GM18519 (cell line): ENCODE results near the gene PRR35.

Source experiments
- ATAC-seq: cut with Tn5 transposase; IDR thresholded peaks from one replicate; pipeline ENCODE4 v1.9.1; 2021; ENCODE audit warnings: mild to moderate bottlenecking, moderate library complexity; ENCODE audit not compliant: unreplicated experiment, low FRiP score

The PRR35 gene

GRCh38 chr16:578232-578869, 18.2 kb downstream of the PRR35 start:
- ATAC-seq: no peak

- no peak for ATAC-seq
Observed at GRCh38 chr16:578870-579405, 18.7 kb downstream of the PRR35 start.

GRCh38 chr16:580141-580945, 20.1 kb downstream of the PRR35 start:
- no peak for ATAC-seq

DNA sequence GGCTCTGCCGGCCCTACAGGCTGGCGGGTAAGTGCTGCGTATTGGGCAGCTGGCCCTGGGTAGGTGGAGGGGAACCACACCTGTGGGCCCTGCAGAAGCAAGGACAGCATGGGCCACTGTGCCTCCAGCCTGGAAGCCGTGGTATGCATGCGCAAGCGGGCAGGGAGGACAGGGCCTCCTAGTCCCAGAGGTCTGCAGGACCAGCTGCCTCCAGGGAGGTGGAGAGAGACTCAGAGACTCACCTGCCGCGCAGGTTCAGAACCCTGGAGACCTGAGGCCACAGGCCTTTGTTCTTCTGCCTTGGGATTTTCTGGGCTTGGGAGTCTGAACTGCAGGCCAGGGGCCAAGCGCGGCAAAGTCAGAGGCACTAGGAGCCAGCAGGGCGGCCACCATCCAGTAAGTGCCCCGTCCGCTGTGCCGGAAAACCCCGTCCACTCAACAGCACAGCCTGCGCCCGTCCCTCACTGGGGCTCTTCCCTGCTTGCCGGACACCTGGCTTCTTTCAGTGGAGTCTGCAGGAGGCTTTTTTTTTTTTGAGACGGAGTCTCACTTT, 20.8 kb downstream of the PRR35 start:
- no peak for ATAC-seq

DNA sequence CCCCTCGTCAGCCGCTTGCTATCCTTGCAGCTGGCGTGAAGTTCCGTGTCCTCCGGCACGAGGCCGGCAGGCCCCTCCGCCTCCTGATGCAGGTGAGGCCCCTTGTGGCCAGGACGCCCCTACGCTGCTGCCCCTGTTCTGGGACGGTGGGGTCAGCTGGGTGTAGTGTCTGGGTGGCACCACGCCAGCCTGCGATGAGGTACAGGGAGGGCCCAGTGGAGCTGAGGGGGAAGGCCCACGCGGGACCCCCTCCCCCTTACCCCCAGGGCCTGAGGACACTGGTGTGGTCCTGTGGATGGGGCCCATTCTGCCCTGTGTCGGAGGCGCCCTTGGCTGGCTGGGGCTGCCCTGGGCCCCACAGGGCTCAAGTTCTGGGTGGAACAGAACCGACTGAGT, 22.0 kb downstream of the PRR35 start:
- ATAC-seq: no peak

GRCh38 chr16:582614-583331, 22.6 kb downstream of the PRR35 start:
- no peak for ATAC-seq

- ATAC-seq: no peak
Observed at GRCh38 chr16:583470-583814, 23.2 kb downstream of the PRR35 start.

DNA sequence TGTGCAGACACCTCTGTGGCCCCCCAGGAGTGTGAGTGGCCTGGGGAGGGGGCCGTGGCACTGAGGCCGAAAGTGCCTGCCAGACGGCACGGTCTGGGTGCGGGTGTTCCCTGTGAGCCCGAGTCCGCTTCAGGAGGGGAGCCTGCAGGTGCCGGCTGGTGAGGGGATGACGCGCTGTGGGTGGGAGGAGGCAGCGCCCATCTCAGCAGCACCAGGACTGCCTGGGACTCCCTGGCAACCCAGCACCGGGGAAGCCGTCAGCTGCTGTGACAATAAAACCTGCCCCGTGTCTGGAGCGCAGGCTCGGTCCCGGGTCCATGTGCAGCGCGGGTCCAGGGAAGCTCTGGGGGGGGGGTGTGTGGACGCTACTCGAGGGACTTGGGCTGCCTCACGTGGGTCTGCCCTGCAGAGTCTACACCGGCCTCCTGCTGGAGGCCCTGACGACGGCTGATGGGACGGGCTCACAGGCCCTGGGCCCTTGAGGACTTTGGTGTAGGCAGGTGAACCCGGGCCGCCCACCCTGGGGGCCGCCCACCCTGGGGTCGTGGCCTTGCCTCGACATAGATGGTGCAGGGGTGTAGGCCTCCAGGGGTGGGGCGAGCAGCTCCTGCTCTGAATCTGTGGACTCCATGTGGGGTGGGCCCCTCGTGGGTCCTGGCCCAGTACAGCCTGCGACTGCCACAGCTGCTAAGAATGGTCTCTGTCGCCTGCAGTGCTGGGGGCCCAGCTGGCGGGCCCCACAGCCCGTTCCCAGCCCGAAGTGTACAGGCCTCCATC, 23.8 kb downstream of the PRR35 start:
- ATAC-seq: no peak

GRCh38 chr16:585351-585750, 25.2 kb downstream of the PRR35 start:
- ATAC-seq: no peak

DNA sequence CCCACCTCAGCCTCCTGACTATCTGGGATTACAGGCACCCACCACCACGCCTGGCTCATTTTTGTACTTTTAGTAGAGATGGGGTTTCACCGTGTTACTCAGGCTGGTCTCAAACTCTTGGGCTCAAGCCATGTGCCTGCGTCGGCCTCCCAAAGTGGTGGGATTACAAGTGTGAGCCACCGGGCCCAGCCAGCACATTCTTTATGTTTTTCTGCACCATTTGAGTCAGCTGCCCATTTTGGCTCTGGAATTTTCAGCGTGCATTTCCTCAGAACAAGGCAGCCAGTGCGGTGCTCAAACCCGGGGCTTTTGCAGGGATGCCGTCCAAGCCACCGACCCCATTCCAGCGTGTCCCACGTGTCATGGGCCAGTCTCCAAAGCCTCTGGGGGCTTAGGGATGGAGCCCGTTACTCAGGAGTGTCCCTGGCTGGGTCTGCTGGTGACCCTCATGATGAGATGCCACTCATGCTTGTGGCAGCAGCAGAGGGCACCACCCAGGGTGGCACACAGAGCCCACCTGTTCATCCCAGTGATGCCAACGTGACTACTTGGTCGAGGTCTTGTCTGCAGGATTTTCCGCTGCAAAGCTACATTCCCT, 26.0 kb downstream of the PRR35 start:
- no peak for ATAC-seq

- ATAC-seq: no peak
Observed at GRCh38 chr16:586645-587590, 26.7 kb downstream of the PRR35 start.

- ATAC-seq: peak; percentile 9
Observed at GRCh38 chr16:588639-588888, 28.4 kb downstream of the PRR35 start.

DNA sequence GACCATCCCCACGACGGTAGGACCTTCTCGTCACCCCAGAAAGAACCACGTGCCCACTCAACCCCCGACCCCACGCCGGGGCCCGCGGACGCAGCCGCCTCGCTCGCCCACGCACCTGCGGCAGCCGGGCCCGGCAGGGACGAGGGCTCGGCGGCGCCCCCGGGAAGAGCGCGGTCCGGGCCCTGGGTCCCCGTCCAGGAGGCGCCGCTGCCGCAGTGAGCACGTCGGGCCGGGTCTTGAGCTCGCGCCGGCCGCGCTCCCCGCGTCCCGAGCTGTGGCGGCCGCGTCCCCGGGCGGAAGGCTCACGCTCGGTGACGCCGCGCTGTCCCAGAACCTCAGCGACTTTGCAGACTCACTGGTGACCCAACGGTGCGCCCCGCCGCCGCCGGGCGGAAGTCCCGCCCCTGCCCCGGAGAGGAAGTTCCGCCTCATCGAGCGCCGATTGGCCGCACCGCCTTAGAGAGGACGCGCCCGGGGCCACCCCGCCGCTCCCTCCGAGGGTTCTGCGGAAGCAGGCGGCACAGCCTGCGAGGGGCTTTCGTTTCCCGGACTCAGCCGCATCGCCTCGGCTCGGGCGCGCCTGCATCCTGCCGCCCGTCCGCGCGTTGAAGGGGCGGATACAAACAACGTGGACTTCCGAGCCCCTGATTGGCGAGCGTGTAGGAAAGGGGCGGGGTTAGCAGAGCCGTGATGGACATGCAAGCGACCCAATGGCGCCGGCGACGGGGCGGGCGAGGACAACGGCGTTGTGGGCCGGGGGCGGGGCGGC, 28.9 kb downstream of the PRR35 start:
- ATAC-seq: peak; percentile 42

DNA sequence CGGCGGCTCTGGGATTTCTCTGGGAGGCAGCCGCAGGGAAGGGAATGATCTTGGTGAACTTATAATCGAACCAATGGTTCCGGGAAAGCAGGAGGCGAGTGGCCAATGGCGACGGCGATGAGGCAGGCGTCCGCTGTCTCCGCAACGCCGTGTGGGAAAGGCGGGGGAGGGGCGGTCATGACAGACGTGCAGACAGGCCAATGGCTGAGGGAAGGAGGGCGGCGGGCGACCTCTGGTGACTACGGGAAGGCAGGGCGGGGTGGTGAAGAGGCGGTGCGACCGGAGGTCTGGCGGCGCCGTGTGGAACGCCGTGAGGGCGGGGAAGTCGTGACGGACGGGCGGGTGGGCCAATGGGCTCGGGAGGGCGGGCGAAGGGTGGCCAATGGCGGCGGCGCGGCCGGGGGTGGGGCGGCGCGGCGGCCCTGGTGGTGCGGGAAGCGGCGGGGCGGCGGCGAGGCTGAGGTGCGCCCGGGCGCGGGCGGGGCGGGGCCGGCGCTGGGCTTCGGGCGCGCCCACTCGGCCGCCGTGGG, 29.5 kb downstream of the PRR35 start, which contains the start of gene RAB40C:
TSS of gene RAB40C (plus strand) at position 409 of the 530 bp plus-strand sequence. CDS start 226 bp downstream, outside the sequence.
- peak; percentile 51 for ATAC-seq

DNA sequence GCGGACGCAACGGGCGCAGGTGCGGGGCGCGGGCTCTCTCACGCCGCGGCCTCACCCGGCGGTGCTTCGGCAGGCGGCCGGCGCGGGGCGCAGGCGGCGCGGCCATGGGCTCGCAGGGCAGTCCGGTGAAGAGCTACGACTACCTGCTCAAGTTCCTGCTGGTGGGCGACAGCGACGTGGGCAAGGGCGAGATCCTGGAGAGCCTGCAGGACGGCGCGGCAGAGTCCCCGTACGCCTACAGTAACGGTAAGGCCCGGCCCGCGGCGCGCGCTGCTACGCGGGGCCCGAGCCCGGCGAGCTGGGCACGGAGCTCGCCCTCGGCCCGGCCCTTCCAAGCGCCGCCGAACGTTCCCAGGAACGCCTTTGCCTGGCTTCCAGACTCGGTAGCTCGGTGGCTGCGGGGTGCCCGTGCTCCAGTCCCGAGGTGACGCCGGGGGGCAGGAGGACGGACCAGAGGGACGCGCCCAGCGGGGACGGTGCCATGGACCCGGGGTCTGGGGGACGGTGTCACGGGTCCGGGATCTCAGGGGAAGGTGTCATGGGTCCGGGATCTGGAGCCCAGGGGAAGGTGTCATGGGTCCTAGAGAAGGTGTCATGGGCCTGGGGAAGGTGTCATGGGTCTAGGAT, 30.1 kb downstream of the PRR35 start:
- ATAC-seq: no peak

DNA sequence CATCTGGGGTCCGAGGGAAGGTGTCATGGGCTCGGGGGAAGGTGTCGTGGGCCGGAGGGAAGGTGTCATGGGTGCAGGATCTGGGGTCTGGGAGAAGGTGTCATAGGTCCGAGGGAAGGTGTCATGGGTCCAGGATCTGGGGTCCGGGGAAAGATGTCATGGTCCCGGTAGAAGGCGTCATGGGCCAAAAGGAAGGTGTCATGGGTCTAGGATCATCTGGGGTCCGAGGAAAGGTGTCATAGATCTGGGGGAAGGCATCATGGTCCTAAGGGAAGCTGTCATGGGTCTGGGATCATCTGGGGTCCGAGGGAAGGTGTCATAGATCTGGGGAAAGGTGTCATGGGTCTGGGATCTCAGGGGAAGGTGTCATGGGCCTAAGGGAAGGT, 30.6 kb downstream of the PRR35 start:
- ATAC-seq: no peak

GRCh38 chr16:591231-591630, 31.0 kb downstream of the PRR35 start:
- no peak for ATAC-seq
